ACC112 (cell line): Measurements from ENCODE around the gene IL1R2.

ENCODE experiments used
- H2AFZ ChIP-seq: fragments of 200-600 bp; sonication (generic); one replicate; pipeline ENCODE4 v1.6.0; 2017; ENCODE audit warnings: antibody characterized with exemption, low read length; ENCODE audit not compliant: unreplicated experiment
- H3K27ac ChIP-seq: fragments of 200-600 bp; sonication (generic); 2 replicates; pipeline ENCODE4 v1.5.1; 2014; ENCODE audit warnings: low read depth, mild to moderate bottlenecking, antibody characterized with exemption, low read length, moderate library complexity
- H3K27me3 ChIP-seq: fragments of 200-600 bp; sonication (generic); 2 replicates; pipeline ENCODE4 v1.6.1; 2014; ENCODE audit warnings: mild to moderate bottlenecking, antibody characterized with exemption, low read length, moderate library complexity, mixed read lengths; ENCODE audit not compliant: insufficient read depth
- H3K36me3 ChIP-seq: fragments of 200-600 bp; sonication (generic); 2 replicates; pipeline ENCODE4 v1.6.1; 2016; ENCODE audit warnings: mild to moderate bottlenecking, antibody characterized with exemption, low read length, moderate library complexity, mixed read lengths; ENCODE audit not compliant: insufficient read depth
- H3K4me1 ChIP-seq: fragments of 200-600 bp; sonication (generic); one replicate; pipeline ENCODE4 v1.6.1; 2016; ENCODE audit warnings: low read length, mixed read lengths; ENCODE audit not compliant: insufficient read depth, unreplicated experiment, control insufficient read depth
- H3K4me3 ChIP-seq: fragments of 200-600 bp; sonication (generic); 2 replicates; pipeline ENCODE4 v1.5.1; 2014; ENCODE audit warnings: mild to moderate bottlenecking, low read depth, low read length
- H3K79me2 ChIP-seq: fragments of 200-600 bp; sonication (generic); one replicate; pipeline ENCODE4 v1.6.0; 2016; ENCODE audit warnings: low read length; ENCODE audit not compliant: control insufficient read depth, unreplicated experiment, insufficient read depth

IL1R2 gene

GRCh38 chr2:102030855-102031527 lies 39.2 kb downstream of the IL1R2 start:
- H3K79me2 ChIP-seq: no peaks in the 10 kb centered on the region
- no peak overlapping the region for H3K4me3 ChIP-seq
- no peak overlapping the region for H2AFZ ChIP-seq
- no peaks in the 10 kb centered on the region for H3K27me3 ChIP-seq
- peaks cover 55% of the 10 kb centered on the region for H3K4me1 ChIP-seq
- H3K27ac ChIP-seq: no peak overlapping the region
- no peaks in the 10 kb centered on the region for H3K36me3 ChIP-seq

GRCh38 chr2:102032368-102033030 lies 40.7 kb downstream of the IL1R2 start:
- Histone ChIP-seq H3K4me3 (no peak overlapping the region), H3K4me1 (peaks cover 54% of the 10 kb centered on the region), H3K27ac (peak overlapping the region; percentile 67), H3K27me3 (no peaks in the 10 kb centered on the region), H3K79me2 (no peaks in the 10 kb centered on the region), H2AFZ (no peak overlapping the region), H3K36me3 (no peaks in the 10 kb centered on the region)

GRCh38 chr2:102033031-102033749 lies 41.4 kb downstream of the IL1R2 start:
- no peaks in the 10 kb centered on the region for H3K27me3 ChIP-seq
- peak overlapping the region; percentile 67 for H3K27ac ChIP-seq
- H2AFZ ChIP-seq: no peak overlapping the region
- H3K36me3 ChIP-seq: no peaks in the 10 kb centered on the region
- H3K79me2 ChIP-seq: no peaks in the 10 kb centered on the region
- no peak overlapping the region for H3K4me3 ChIP-seq
- H3K4me1 ChIP-seq: peaks cover 53% of the 10 kb centered on the region

- peak overlapping the region; percentile 67 for H3K27ac ChIP-seq
- H3K79me2 ChIP-seq: no peaks in the 10 kb centered on the region
- peaks cover 51% of the 10 kb centered on the region for H3K4me1 ChIP-seq
- H3K36me3 ChIP-seq: no peaks in the 10 kb centered on the region
- H3K27me3 ChIP-seq: no peaks in the 10 kb centered on the region
- no peak overlapping the region for H3K4me3 ChIP-seq
- no peak overlapping the region for H2AFZ ChIP-seq
These were observed 42.3 kb downstream of the IL1R2 start for GRCh38 chr2:102033750-102034682.

GRCh38 chr2:102034683-102035548 lies 43.2 kb downstream of the IL1R2 start:
- H3K27ac ChIP-seq: no peak overlapping the region
- H3K27me3 ChIP-seq: no peaks in the 10 kb centered on the region

GRCh38 chr2:102037681-102038080 lies 45.9 kb downstream of the IL1R2 start:
- H3K4me3 ChIP-seq: peak overlapping the region; percentile 32
- H2AFZ ChIP-seq: peak overlapping the region; percentile 37
- no peaks in the 10 kb centered on the region for H3K27me3 ChIP-seq
- H3K27ac ChIP-seq: peak overlapping the region; percentile 97
- no peaks in the 10 kb centered on the region for H3K36me3 ChIP-seq
- no peaks in the 10 kb centered on the region for H3K79me2 ChIP-seq
- peaks cover 79% of the 10 kb centered on the region for H3K4me1 ChIP-seq

More at GRCh38 chr2:102034683-102035548, 43.2 kb downstream of the IL1R2 start:
- H3K4me3 ChIP-seq: no peak overlapping the region
- no peaks in the 10 kb centered on the region for H3K36me3 ChIP-seq
- H3K4me1 ChIP-seq: peaks cover 60% of the 10 kb centered on the region
- no peaks in the 10 kb centered on the region for H3K79me2 ChIP-seq
- H2AFZ ChIP-seq: no peak overlapping the region

GRCh38 chr2:102040229-102040628 lies 48.5 kb downstream of the IL1R2 start:
- Histone ChIP-seq H3K36me3 (no peaks in the 10 kb centered on the region), H3K79me2 (no peaks in the 10 kb centered on the region), H3K27me3 (no peaks in the 10 kb centered on the region), H3K27ac (peak overlapping the region; percentile 97), H2AFZ (no peak overlapping the region), H3K4me1 (peaks cover 68% of the 10 kb centered on the region), H3K4me3 (no peak overlapping the region)

GRCh38 chr2:102041351-102041750 lies 49.6 kb downstream of the IL1R2 start:
- Histone ChIP-seq H3K4me1 (peaks cover 68% of the 10 kb centered on the region), H3K27me3 (no peaks in the 10 kb centered on the region)

GRCh38 chr2:102042196-102043081 lies 50.7 kb downstream of the IL1R2 start:
- H3K27me3 ChIP-seq: no peaks in the 10 kb centered on the region
- H3K4me3 ChIP-seq: no peak overlapping the region
- no peaks in the 10 kb centered on the region for H3K36me3 ChIP-seq
- H3K4me1 ChIP-seq: peaks cover 63% of the 10 kb centered on the region
- peak overlapping the region; percentile 97 for H3K27ac ChIP-seq
- no peaks in the 10 kb centered on the region for H3K79me2 ChIP-seq
- no peak overlapping the region for H2AFZ ChIP-seq

More at GRCh38 chr2:102041351-102041750, 49.6 kb downstream of the IL1R2 start:
- no peaks in the 10 kb centered on the region for H3K79me2 ChIP-seq
- no peaks in the 10 kb centered on the region for H3K36me3 ChIP-seq
- no peak overlapping the region for H2AFZ ChIP-seq
- H3K27ac ChIP-seq: peak overlapping the region; percentile 97
- H3K4me3 ChIP-seq: peak overlapping the region; percentile 26; the same call in 1 of the 2 replicates
